Left cardiac atrium (tissue), 4 donors: Measurements from ENCODE around the gene NPPA. TPM values are rescaled to one million over a fixed set of nuclear protein-coding genes. Genes with fewer than 3 reads are reported as not detected.

Source experiments
- ATAC-seq, 2 donors: fragments of 200-7000 bp; cut with Tn5 transposase; one replicate each; pipeline ENCODE4 v1.9.1; 2020; ENCODE audit warnings: mild to moderate bottlenecking in 2 of 2, moderate library complexity in 2 of 2
- DNase-seq: peaks from one replicate; pipeline ENCODE4 v3.0.0-alpha.2; 2020
- intact Hi-C, 2 donors: fragments of 100-400 bp; cut with DNase I; formaldehyde crosslinking; loops; one replicate each; pipeline versions ENCODE4 v1.14.1 to v1.15.1; 2022 to 2023
- total RNA-seq, 2 donors: library from RNA; stranded (reverse); fragmentation: NEBNext Ultra II Directional; extraction: Animal tissue kit (Norgen Biotek cat#: 25700); gene quantifications; one replicate each; pipeline ENCODE4 v1.2.1, GENCODE V29; 2021
- donor health status: DM: no; HTN: yes; CAD: no.
- donor health status: DM: no; HTN: yes; CAD: no; lungs with severe emphysema.
- donor health status: DM: yes; HTN: yes; CAD: no.
- donor health status: Dilated cardiomyopathy.

The NPPA gene
- total RNA-seq, 2 donors from 2014 or later, result 22,081 to 58,150 TPM

DNA sequence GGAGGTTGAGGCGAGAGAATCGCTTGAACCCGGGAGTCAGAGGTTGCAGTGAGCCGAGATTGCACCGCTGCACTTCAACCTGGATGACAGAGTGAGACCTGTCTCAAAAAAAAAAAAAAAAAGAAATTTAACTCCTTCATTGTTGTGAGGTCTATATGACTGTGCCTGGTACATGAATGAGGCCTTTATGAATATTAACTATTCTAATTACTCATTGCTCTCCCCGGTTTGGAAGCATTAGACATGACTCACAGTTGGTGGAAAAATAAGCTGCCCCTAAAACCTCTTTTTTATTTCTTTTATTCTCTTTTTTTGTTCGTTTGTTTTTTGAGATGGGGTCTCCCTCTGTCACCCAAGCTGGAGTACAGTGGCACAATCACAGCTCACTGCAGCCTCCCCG is 7.8 kb upstream of the NPPA start:
- no peak for DNase-seq
- intact Hi-C loops, result no loop called here
- ATAC-seq, result no peak

- ATAC-seq, result no peak
- DNase-seq, result no peak
- intact Hi-C loops, result no loop called here
Observed at GRCh38 chr1:11854519-11854918, 6.9 kb upstream of the NPPA start.

DNA sequence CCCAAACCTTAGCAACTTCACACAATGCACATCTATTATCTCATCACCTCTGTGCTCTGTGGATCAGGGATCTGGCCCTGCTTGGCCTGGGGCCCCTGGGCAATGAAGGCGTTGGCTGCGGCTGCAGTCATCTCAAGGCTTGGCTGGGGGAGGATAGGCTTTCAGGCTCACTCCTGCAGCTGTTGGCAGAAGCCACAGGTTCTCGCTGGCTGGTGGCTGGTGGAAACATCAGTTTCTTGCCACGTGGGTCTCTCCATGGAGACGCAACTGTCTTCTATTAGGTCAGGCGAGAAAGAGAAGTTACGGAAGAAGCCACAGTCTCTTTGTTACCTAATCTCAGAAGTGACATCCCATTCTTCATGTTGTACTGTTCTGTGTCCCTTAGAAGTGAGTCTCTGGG is 3.6 kb upstream of the NPPA start:
- ATAC-seq, result no peak
- intact Hi-C loops, result no loop called here
- DNase-seq, result no peak

GRCh38 chr1:11850156-11850555 is 2.6 kb upstream of the NPPA start:
- intact Hi-C loops, result no loop called here
- DNase-seq, result no peak
- no peak for ATAC-seq

GRCh38 chr1:11848373-11848700 is 754 bp upstream of the NPPA start:
- DNase-seq, result no peak
- peak in 1 of 2 donors; percentile 5 for ATAC-seq
- intact Hi-C loops, result loop anchor here in 1 of 2 donors (1.0 to 2.0 kb wide), 2 partner anchors 26 to 38 kb away; no protein-coding TSS in a partner anchor

GRCh38 chr1:11845641-11846335 is 1.8 kb downstream of the NPPA start:
- ATAC-seq (no peak), DNase-seq (no peak)
- intact Hi-C loops, result no loop called here

GRCh38 chr1:11842154-11843041 is 5.2 kb downstream of the NPPA start:
- intact Hi-C loops, result no loop called here
- peak in 1 of 2 donors; percentile 9 for ATAC-seq
- DNase-seq, result peak; percentile 50

- peak; percentile 14 to 30 for ATAC-seq
- intact Hi-C loops, result no loop called here
- DNase-seq, result peak; percentile 59
Observed at GRCh38 chr1:11841245-11842153, 6.1 kb downstream of the NPPA start.

GRCh38 chr1:11839727-11840705 is 7.6 kb downstream of the NPPA start:
- intact Hi-C loops, result loop anchor here (2.0 to 5.0 kb wide), 2 partner anchors 53 to 127 kb away; no protein-coding TSS in a partner anchor
- peak; percentile 10 to 24 for ATAC-seq
- DNase-seq, result peak; percentile 38

DNA sequence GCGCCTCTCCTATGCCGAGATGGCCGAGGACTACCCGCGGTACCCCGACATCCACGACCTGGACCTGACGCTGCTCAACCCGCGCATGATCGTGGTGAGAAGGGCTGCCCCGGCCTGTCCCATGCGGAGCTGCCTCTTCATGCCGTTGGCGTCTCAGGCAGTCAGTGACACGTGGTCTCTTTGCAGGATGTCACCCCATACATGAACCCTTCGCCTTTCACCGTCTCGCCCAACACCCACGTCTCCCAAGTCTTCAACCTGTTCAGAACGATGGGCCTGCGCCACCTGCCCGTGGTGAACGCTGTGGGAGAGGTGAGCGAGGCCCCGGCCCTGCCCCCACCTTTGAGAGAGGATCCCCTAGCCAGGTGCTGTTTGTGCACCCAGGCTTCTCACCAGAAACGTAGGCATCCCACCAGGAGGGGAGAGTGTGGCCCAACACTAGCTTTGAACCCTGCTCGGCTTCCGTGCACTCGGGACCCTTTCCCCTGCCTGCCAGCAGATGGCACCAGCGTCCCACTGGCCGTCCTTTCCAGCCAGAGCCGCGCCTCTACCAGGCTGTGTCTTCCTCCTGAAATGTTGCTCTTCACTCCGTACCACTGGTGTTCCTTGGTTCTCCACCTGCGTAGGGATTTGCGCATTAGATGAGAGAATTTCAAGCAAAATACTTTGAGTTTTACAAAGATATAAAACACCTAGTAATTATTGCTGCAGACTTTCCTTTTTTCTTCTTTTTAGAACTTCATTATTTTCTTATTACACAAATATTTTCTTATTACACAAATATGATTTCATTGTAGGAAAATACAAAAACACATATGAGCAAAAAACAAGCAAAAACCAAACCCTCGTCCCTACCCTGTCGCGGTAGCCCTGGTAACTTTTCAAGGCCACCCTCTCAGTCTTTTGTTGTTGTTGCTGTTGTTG is 9.0 kb downstream of the NPPA start:
- DNase-seq, result peak; percentile 78
- intact Hi-C loops, result loop anchor here (1.0 to 5.0 kb wide), 3 partner anchors 54 to 129 kb away; no protein-coding TSS in a partner anchor

GRCh38 chr1:11837767-11838348 is 9.7 kb downstream of the NPPA start:
- ATAC-seq (no peak), DNase-seq (no peak)
- intact Hi-C loops, result loop anchor here (1.0 to 5.0 kb wide), 3 partner anchors 55 to 129 kb away; no protein-coding TSS in a partner anchor

More for the DNA sequence above, 9.0 kb downstream of the NPPA start:
- ATAC-seq, result peak; percentile 46 to 67

DNA sequence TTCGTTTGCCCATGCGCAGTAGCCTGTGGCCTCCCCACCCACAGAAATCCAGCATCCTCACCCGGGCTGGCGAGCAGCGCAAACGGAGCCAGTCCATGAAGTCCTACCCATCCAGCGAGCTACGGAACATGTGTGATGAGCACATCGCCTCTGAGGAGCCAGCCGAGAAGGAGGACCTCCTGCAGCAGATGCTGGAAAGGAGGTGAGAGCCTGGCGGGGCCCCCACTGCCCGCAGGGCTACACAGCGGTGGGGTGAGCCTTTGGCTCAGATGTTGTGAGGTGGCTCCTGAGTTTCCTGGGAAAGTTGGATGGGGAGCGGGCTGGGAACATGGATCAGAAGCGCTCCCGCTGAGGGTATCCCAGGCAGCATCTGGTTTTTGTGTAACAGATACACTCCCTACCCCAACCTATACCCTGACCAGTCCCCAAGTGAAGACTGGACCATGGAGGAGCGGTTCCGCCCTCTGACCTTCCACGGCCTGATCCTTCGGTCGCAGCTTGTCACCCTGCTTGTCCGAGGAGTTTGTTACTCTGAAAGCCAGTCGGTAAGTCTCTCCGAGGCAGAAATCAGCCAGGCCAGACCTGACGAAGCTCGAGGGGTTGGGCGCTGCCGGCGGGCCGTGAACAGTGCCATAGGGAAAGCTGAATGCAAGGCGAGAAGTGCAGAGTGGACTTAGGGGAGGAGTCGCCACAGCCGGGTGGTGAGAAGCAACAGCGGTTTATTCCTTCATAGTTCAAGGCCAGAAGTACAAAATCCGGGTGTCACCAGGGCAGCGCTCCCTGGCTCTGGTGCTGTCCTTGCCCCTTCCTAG is 10.4 kb downstream of the NPPA start:
- DNase-seq, result no peak
- ATAC-seq, result no peak
- intact Hi-C loops, result loop anchor here in 1 of 2 donors (5.0 kb wide), 1 partner anchor 130 kb away; no protein-coding TSS in a partner anchor

DNA sequence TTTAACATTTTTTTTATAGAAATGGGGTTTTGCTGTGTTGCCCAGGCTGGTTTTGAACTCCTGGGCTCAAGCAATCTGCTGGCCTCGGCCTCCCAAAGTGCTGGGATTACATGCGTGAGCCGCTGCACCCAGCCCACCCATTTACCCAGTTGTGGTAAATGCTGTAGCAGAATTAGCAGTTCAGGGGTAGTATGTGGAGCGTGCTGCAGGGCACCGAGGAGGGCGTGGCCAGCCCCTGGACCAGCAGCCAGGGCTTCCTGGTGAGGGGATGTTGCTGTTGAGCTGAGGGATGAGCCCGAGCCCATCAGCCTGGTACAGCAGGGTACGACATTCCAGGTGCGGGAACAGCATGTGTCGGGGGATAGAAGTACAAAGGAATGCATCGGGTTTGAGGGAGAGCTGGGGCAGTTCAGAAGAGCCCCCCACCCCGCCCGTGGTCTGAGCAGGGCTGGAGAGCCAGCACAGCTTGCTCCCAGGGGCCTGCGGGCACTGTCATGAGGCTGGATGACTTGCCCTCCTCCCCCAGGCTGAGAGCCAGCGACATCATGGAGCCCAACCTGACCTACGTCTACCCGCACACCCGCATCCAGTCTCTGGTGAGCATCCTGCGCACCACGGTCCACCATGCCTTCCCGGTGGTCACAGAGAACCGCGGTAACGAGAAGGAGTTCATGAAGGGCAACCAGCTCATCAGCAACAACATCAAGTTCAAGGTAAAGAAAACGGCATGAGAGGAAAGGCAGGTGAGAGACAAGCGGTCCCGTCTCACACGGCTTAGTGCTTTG is 11.9 kb downstream of the NPPA start:
- DNase-seq, result no peak
- intact Hi-C loops, result loop anchor here in 1 of 2 donors (5.0 kb wide), 1 partner anchor 132 kb away; no protein-coding TSS in a partner anchor
- ATAC-seq, result no peak

- DNase-seq, result no peak
- ATAC-seq, result no peak
- intact Hi-C loops, result no loop called here
Observed at GRCh38 chr1:11833900-11834299, 13.7 kb downstream of the NPPA start.

- ATAC-seq (no peak), DNase-seq (no peak)
- intact Hi-C loops, result no loop called here
Observed at GRCh38 chr1:11833497-11833896, 14.1 kb downstream of the NPPA start.
